Measurements from ENCODE around the gene RNF41. TPM values are rescaled to one million over a fixed set of nuclear protein-coding genes. Genes with fewer than 3 reads are reported as not detected.
"Not testable (repeated sequence)": the region's sequence is repeated elsewhere in the genome, so short reads cannot be mapped to it uniquely, and the experiment has no call there.

Gene RNF41
- total RNA-seq = 33.7 TPM
- 10 to 100 TPM; 39.2 to 45.8 (median 45.1) TPM for polyA plus RNA-seq

DNA sequence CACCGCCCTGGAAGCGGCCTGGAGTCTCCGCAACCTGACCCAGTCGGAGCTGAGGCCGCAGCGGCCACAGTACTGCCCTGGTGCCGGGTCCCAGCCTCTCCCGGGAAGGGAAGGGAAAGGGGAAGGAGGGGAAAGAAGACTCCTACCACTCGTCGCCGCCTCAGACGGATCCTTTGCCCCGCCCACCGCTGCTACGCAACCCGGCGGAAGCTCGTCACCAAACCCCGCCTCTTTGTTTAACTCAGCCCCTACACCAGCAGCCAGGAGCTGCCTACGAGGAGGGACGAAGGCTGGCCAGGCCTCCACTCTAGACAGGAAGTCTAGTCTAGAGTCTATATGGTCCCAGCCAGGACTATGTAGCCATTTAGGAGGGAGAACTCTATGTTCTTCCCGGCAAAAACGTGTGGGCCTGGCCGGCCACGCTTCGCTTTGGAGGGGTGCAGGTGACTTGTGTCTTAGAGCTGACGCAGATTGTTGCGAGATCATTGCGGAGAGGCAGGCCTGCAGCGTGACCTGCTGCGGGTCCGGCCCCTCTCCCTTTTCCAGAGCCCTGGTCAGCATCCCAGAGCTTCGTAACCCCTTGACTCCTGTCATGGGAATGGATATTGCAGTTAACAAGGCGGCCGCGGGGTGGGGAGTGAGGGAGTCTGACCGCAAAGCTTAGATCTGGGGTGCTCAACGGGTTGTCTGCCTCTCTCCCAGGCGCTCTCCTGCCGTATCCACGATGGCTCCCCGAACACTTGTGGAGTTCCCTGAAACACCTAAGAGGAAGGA lies at the start of gene RNF41:
Gene RNF41 (minus strand): TSS at position 166 of the 774 bp plus-strand sequence. CDS start 7,875 bp downstream, outside the sequence.
- peak within 1 kb of the TSS; percentile 99 for H3K27ac Mint-ChIP-seq
- Histone ChIP-seq H3K36me3 (ENCODE audit: control insufficient read depth, insufficient read depth, low read length) (peaks cover 2% of the 10 kb centered on the region), H3K27ac (ENCODE audit: insufficient read depth, low read length, poor library complexity, severe bottlenecking) (peak within 1 kb of the TSS; percentile 97), H3K27me3 (ENCODE audit: control insufficient read depth, insufficient read depth, low read length) (no peaks in the 10 kb centered on the region), H3K9me3 (ENCODE audit: control insufficient read depth in 2 of 2, low read length in 2 of 2) (no peaks in the 10 kb centered on the region), H3K4me1 (ENCODE audit: control insufficient read depth, insufficient read depth, low read length, poor library complexity, severe bottlenecking) (peaks cover 44% of the 10 kb centered on the region), H3K4me3 (ENCODE audit: low read depth, low read length) (peak within 1 kb of the TSS; percentile 85)
- peak within 1 kb of the TSS; percentile 91 to 99 (median 98) for H3K4me3 Mint-ChIP-seq
- DNase-seq (peak; percentile 90 to 94 (median 94)), ATAC-seq (ENCODE audit: low read depth in 2 of 2) (peak; percentile 83 to 85)
- peaks cover 4% of the 10 kb centered on the region for H3K27me3 Mint-ChIP-seq
- H3K4me1 Mint-ChIP-seq = peaks cover 17 to 60% (median 42%) of the 10 kb centered on the region in 4 donors
- H3K9me3 Mint-ChIP-seq = no peaks in the 10 kb centered on the region
- H3K36me3 Mint-ChIP-seq = peaks cover 4% of the 10 kb centered on the region

DNA sequence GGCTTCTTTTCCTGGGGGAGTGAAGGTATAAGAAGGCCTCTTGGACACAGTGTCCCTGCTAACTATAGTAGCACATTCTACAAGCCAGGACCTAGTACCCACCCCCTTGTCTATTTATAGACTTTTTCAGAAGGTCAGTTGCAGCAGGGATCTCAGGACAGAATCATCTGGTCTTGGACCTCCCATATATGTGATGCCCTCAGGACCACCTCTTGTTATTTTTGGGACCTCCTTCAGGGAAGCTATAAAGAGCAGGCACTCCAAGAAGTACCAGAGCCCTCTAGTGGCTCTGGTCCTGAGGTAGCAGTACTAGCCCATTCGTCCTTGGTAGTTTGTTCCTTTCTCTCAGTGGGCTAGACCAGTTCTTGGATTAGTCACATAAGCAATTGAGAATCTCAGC lies 49.3 kb upstream of the RNF41 start:
- peaks cover 21% of the 10 kb centered on the region for H3K36me3 Mint-ChIP-seq
- Histone ChIP-seq H3K4me3 (ENCODE audit: low read depth, low read length) (no peak overlapping the region), H3K4me1 (ENCODE audit: control insufficient read depth, insufficient read depth, low read length, poor library complexity, severe bottlenecking) (peaks cover 14% of the 10 kb centered on the region), H3K9me3 (ENCODE audit: control insufficient read depth in 2 of 2, low read length in 2 of 2) (no peaks in the 10 kb centered on the region), H3K36me3 (ENCODE audit: control insufficient read depth, insufficient read depth, low read length) (peaks cover 50% of the 10 kb centered on the region), H3K27ac (ENCODE audit: insufficient read depth, low read length, poor library complexity, severe bottlenecking) (no peak overlapping the region), H3K27me3 (ENCODE audit: control insufficient read depth, insufficient read depth, low read length) (no peaks in the 10 kb centered on the region)
- H3K27me3 Mint-ChIP-seq = no peaks in the 10 kb centered on the region
- H3K4me3 Mint-ChIP-seq = peak overlapping the region in 1 of 4 donors; percentile 76
- no peak overlapping the region for H3K27ac Mint-ChIP-seq
- H3K9me3 Mint-ChIP-seq = no peaks in the 10 kb centered on the region
- H3K4me1 Mint-ChIP-seq = peaks cover 10 to 23% (median 12%) of the 10 kb centered on the region in 4 donors
- peak in 1 of 3 donors; percentile 25 for DNase-seq
- no peak for ATAC-seq (ENCODE audit: low read depth in 2 of 2)

DNA sequence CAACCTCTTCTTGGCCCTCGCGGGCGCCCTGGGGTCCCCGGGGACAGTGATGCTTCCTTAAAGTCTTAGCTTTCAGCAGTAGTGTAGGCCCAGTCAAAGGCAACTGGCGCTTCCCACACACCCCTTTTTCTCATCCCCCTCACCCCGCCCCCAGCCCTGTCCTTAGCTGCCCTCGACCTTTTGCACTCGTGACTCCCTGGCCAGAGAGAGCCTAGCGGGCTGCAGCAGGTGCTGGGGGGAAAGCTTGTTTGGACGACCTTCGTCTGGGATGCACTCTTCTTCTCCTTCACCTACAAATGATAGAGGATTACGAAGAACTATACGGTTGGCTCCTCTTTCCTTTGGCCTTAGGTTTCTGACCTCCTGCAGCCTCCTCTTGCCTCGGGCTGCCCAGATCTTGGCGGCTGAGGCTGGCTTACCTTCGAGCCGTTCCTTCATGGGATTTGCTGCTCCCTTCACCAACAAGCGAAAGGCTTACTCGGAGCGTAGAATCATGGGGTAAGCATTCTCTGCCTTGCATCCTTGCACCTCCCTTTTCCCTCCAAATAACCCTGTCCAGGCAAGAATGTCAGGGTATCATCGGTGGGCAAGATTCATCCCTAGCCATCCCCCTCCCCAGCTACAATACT lies 45.8 kb upstream of the RNF41 start:
- H3K27me3 Mint-ChIP-seq = no peaks in the 10 kb centered on the region
- peak overlapping the region; percentile 72 for H3K4me3 ChIP-seq (ENCODE audit: low read depth, low read length)
- H3K36me3 ChIP-seq (ENCODE audit: control insufficient read depth, insufficient read depth, low read length) = peaks cover 19% of the 10 kb centered on the region
- H3K27ac ChIP-seq (ENCODE audit: insufficient read depth, low read length, poor library complexity, severe bottlenecking) = peak overlapping the region; percentile 96
- ATAC-seq (ENCODE audit: low read depth in 2 of 2) (no peak), DNase-seq (no peak)
- peak overlapping the region; percentile 74 to 97 (median 94) for H3K27ac Mint-ChIP-seq
- H3K36me3 Mint-ChIP-seq = peaks cover 1% of the 10 kb centered on the region
- H3K27me3 ChIP-seq (ENCODE audit: control insufficient read depth, insufficient read depth, low read length) = no peaks in the 10 kb centered on the region
- H3K4me3 Mint-ChIP-seq = peak overlapping the region; percentile 84 to 96 (median 88)
- peaks cover 10 to 25% (median 13%) of the 10 kb centered on the region in 4 donors for H3K4me1 Mint-ChIP-seq
- H3K9me3 ChIP-seq (ENCODE audit: control insufficient read depth in 2 of 2, low read length in 2 of 2) = no peaks in the 10 kb centered on the region
- no peaks in the 10 kb centered on the region for H3K9me3 Mint-ChIP-seq
- peaks cover 14% of the 10 kb centered on the region for H3K4me1 ChIP-seq (ENCODE audit: control insufficient read depth, insufficient read depth, low read length, poor library complexity, severe bottlenecking)

DNA sequence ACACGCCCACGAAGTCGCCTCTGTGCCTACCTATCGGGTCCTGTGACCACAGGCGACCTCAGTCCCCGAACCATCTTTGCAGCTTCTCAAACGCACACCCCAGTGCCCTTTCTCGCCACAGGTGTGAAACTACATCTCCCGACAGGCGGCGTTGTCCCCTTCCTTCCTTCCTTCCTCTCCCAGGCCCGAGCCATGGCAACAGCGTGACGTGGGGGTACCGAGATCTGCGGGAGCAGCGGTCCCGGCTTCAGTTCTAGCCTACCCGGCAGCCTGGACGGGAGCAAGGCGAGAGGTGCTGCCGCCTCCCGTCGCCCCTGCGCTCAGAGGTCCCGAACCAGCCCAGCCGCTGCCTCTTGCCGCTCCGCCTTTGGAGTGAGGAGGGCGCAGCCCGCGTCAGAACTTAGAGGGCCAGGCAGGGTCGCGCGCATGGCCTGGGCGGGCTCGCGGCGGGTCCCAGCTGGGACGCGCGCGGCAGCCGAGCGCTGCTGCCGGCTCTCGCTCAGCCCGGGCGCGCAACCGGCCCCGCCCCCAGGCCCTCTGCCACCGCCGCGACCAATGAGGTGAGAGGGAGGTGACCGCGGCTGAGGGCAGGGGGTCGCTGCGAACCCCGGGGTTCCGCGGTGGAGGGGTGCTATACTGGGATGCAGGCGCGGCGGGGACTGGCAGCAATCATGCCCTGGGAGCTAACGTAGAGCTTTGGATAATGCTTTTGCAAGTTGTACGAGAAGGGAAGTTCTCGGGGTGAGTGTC lies 45.1 kb upstream of the RNF41 start, which contains the start of gene COQ10A:
Gene COQ10A (plus strand): TSS at position 250 of the 750 bp plus-strand sequence. CDS start 177 bp downstream, at position 427.
- peaks cover 14% of the 10 kb centered on the region for H3K4me1 ChIP-seq (ENCODE audit: control insufficient read depth, insufficient read depth, low read length, poor library complexity, severe bottlenecking)
- peaks cover 10 to 25% (median 15%) of the 10 kb centered on the region in 4 donors for H3K4me1 Mint-ChIP-seq
- peaks cover 16% of the 10 kb centered on the region for H3K36me3 ChIP-seq (ENCODE audit: control insufficient read depth, insufficient read depth, low read length)
- no peaks in the 10 kb centered on the region for H3K36me3 Mint-ChIP-seq
- H3K27ac ChIP-seq (ENCODE audit: insufficient read depth, low read length, poor library complexity, severe bottlenecking) = peak within 1 kb of the TSS; percentile 96
- no peaks in the 10 kb centered on the region for H3K27me3 ChIP-seq (ENCODE audit: control insufficient read depth, insufficient read depth, low read length)
- DNase-seq (peak; percentile 89 to 92 (median 91)), ATAC-seq (ENCODE audit: low read depth in 2 of 2) (peak; percentile 88 to 89)
- H3K9me3 Mint-ChIP-seq = no peaks in the 10 kb centered on the region
- peak within 1 kb of the TSS; percentile 86 for H3K4me3 ChIP-seq (ENCODE audit: low read depth, low read length)
- H3K4me3 Mint-ChIP-seq = peak within 1 kb of the TSS; percentile 91 to 98 (median 95)
- H3K27ac Mint-ChIP-seq = peak within 1 kb of the TSS; percentile 97
- H3K27me3 Mint-ChIP-seq = no peaks in the 10 kb centered on the region
- H3K9me3 ChIP-seq (ENCODE audit: control insufficient read depth in 2 of 2, low read length in 2 of 2) = no peaks in the 10 kb centered on the region

DNA sequence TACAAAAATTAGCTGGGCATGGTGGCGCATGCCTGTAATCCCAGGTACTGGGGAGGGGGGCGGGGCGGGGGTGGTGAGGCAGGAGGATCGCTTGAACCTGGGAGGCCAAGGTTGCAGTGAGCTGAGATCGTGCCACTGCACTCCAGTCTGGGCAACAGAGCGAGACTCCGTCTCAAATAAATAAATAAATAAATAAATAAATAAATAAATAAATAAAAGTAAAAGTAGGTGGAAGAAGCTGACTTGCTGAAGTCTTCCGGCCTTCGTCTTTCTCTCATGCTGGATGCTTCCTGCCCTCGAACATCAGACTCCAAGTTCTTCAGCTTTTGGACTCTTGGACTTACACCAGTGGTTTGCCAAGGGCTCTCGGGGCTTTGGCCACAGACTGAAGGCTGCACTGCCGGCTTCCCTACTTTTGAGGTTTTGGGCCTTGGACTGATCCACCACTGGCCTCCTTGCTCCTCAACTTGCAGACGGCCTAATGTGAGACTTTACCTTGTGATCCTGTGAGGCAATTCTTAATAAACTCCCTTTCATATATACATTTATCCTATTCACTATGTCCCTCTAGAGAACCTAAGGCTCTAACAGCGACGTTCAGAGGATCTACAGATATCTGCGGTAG lies 44.5 kb upstream of the RNF41 start:
- Histone ChIP-seq H3K4me3 (ENCODE audit: low read depth, low read length) (peak overlapping the region; percentile 86), H3K4me1 (ENCODE audit: control insufficient read depth, insufficient read depth, low read length, poor library complexity, severe bottlenecking) (peaks cover 14% of the 10 kb centered on the region), H3K36me3 (ENCODE audit: control insufficient read depth, insufficient read depth, low read length) (peaks cover 15% of the 10 kb centered on the region), H3K27ac (ENCODE audit: insufficient read depth, low read length, poor library complexity, severe bottlenecking) (peak overlapping the region; percentile 96)
- H3K9me3 Mint-ChIP-seq; DNase-seq; H3K9me3 ChIP-seq (ENCODE audit: control insufficient read depth in 2 of 2, low read length in 2 of 2); H3K27me3 ChIP-seq (ENCODE audit: control insufficient read depth, insufficient read depth, low read length); H3K36me3 Mint-ChIP-seq; H3K27me3 Mint-ChIP-seq; ATAC-seq (ENCODE audit: low read depth in 2 of 2): not testable (repeated sequence)
- Mint-ChIP-seq H3K4me3 (peak overlapping the region; percentile 89 to 98 (median 95)), H3K27ac (peak overlapping the region; percentile 97), H3K4me1 (peaks cover 10 to 25% (median 16%) of the 10 kb centered on the region in 4 donors)

DNA sequence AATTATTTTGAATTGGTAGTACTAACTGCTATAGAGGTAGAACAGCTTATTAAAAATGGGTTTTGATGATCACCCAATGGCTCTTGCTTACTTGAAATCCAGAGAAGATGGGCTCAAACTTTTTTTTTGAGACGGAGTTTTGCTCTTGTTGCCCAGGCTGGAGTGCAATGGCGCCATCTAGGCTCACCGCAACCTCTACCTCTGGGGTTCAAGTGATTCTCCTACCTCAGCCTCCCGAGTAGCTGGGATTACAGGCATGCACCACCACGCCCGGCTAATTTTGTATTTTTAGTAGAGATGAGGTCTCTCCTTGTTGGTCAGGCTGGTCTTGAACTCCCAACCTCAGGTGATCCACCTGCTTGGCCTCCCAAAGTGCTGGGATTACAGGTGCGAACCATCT lies 41.2 kb upstream of the RNF41 start:
- H3K27me3 Mint-ChIP-seq; H3K27ac ChIP-seq (ENCODE audit: insufficient read depth, low read length, poor library complexity, severe bottlenecking): not testable (repeated sequence)

More for the DNA sequence above, 41.2 kb upstream of the RNF41 start:
- not testable (repeated sequence) for H3K9me3 ChIP-seq (ENCODE audit: control insufficient read depth in 2 of 2, low read length in 2 of 2); ATAC-seq (ENCODE audit: low read depth in 2 of 2); H3K27me3 ChIP-seq (ENCODE audit: control insufficient read depth, insufficient read depth, low read length); H3K4me3 ChIP-seq (ENCODE audit: low read depth, low read length); H3K36me3 ChIP-seq (ENCODE audit: control insufficient read depth, insufficient read depth, low read length); H3K36me3 Mint-ChIP-seq; H3K9me3 Mint-ChIP-seq; H3K4me3 Mint-ChIP-seq; H3K27ac Mint-ChIP-seq
- H3K4me1 ChIP-seq (ENCODE audit: control insufficient read depth, insufficient read depth, low read length, poor library complexity, severe bottlenecking) = peaks cover 23% of the 10 kb centered on the region
- DNase-seq = peak in 1 of 3 donors; percentile 39
- H3K4me1 Mint-ChIP-seq = peaks cover 4 to 27% (median 19%) of the 10 kb centered on the region in 4 donors
